OCI-LY7 (cell line): ENCODE results near the gene NTHL1. TPM values are rescaled to one million over a fixed set of nuclear protein-coding genes. Genes with fewer than 3 reads are reported as not detected.

Source experiments
- BruUV-seq: library from RNA; stranded (reverse); fragments of 400-500 nt; replicated peaks from 2 replicates; lab custom pipeline; 2021; lab: Mats Ljungman, UMichigan
- CTCF ChIA-PET: fragments of 300-600 bp; sonication (Branson Sonifier 250); formaldehyde crosslinking; loops from one replicate; lab custom pipeline; 2022; ENCODE audit warnings: antibody characterized with exemption; ENCODE audit not compliant: unreplicated experiment; lab: Charles Lee
- POLR2A ChIA-PET: fragments of 300-600 bp; sonication (Branson Sonifier 250); formaldehyde crosslinking; loops from one replicate; lab custom pipeline; 2022; ENCODE audit warnings: antibody characterized with exemption; lab: Charles Lee
- DNase-seq: peaks from one replicate; pipeline ENCODE4 v3.0.0-alpha.2; 2015; ENCODE audit warnings: low spot score
- H2AFZ ChIP-seq: fragments of 200-600 bp; sonication (generic), shearing (Covaris generic); 2 replicates; pipeline ENCODE4 v1.6.1; 2014; ENCODE audit warnings: mild to moderate bottlenecking, antibody characterized with exemption, low read length, moderate library complexity
- H3K27ac ChIP-seq: fragments of 200-600 bp; sonication (generic); 2 replicates; pipeline ENCODE4 v1.5.1; 2014; ENCODE audit warnings: mixed run types, low read depth, mild to moderate bottlenecking, moderate library complexity, low read length, inconsistent platforms; ENCODE audit not compliant: poor library complexity, severe bottlenecking
- H3K36me3 ChIP-seq: fragments of 200-600 bp; sonication (generic); 2 replicates; pipeline ENCODE4 v1.6.1; 2014; ENCODE audit warnings: mild to moderate bottlenecking, antibody characterized with exemption, low read length, moderate library complexity, mixed read lengths; ENCODE audit not compliant: insufficient read depth
- H3K4me1 ChIP-seq: fragments of 200-600 bp; sonication (generic); 2 replicates; pipeline ENCODE4 v1.5.1; 2014; ENCODE audit warnings: mild to moderate bottlenecking, low read length; ENCODE audit not compliant: insufficient read depth, poor library complexity, severe bottlenecking
- H3K4me2 ChIP-seq: fragments of 200-600 bp; sonication (generic); 2 replicates; pipeline ENCODE4 v1.6.1; 2014; ENCODE audit warnings: mild to moderate bottlenecking, low read length
- H3K4me3 ChIP-seq: fragments of 200-600 bp; sonication (generic); 2 replicates; pipeline ENCODE4 v1.5.1; 2014; ENCODE audit warnings: mild to moderate bottlenecking, low read depth, low read length; ENCODE audit not compliant: poor library complexity, severe bottlenecking
- H3K79me2 ChIP-seq: fragments of 200-600 bp; sonication (generic); 2 replicates; pipeline ENCODE4 v1.6.1; 2016; ENCODE audit warnings: low read depth, mild to moderate bottlenecking, low read length, moderate library complexity, mixed read lengths; ENCODE audit not compliant: insufficient read depth
- H3K9me2 ChIP-seq: fragments of 200-600 bp; sonication (generic); 2 replicates; pipeline ENCODE4 v1.6.1; 2016; ENCODE audit warnings: mild to moderate bottlenecking, low read length, mixed read lengths; ENCODE audit not compliant: insufficient read depth
- H3K9me3 ChIP-seq: fragments of 200-600 bp; sonication (generic); 2 replicates; pipeline ENCODE4 v1.6.1; 2014; ENCODE audit warnings: mild to moderate bottlenecking, mixed run types, low read length, mixed read lengths
- H4K20me1 ChIP-seq: fragments of 200-600 bp; sonication (generic); 2 replicates; pipeline ENCODE4 v1.6.1; 2014; ENCODE audit warnings: mild to moderate bottlenecking, antibody characterized with exemption, low read length, moderate library complexity, mixed read lengths; ENCODE audit not compliant: insufficient read depth
- EZH2phosphoT487 ChIP-seq: fragments of 200-600 bp; sonication (generic); IDR thresholded peaks from 2 replicates; pipeline ENCODE4 v1.6.1; 2018; ENCODE audit warnings: low read depth, borderline replicate concordance, mild to moderate bottlenecking, mixed run types, antibody characterized with exemption, low read length, moderate library complexity, mixed read lengths
- intact Hi-C: fragments of 100-400 bp; cut with micrococcal nuclease; formaldehyde crosslinking; loops from one replicate; pipeline ENCODE4 v1.10.0; 2022; ENCODE audit not compliant: unreplicated experiment
- total RNA-seq, 2 experiments: library from RNA; depleted of rRNA in 1 of 2; stranded (reverse); fragments of >200 nt in 1 of 2; shearing (Covaris generic) in 1 of 2; gene quantifications; 2 replicates each; pipeline ENCODE4 v1.2.3, GENCODE V29; 2014 to 2022
- TF ChIP-seq, protein P1 (sequence below): fragments of 200-600 bp; sonication (generic); conservative IDR thresholded peaks from 2 replicates; pipeline ENCODE4 v1.5.1; 2014; ENCODE audit warnings: mild to moderate bottlenecking, antibody characterized with exemption, low read length, moderate library complexity, mixed read lengths

The NTHL1 gene
- total RNA-seq, 2 experiments from 2014 or later = 51.5 to 56.2 TPM

DNA sequence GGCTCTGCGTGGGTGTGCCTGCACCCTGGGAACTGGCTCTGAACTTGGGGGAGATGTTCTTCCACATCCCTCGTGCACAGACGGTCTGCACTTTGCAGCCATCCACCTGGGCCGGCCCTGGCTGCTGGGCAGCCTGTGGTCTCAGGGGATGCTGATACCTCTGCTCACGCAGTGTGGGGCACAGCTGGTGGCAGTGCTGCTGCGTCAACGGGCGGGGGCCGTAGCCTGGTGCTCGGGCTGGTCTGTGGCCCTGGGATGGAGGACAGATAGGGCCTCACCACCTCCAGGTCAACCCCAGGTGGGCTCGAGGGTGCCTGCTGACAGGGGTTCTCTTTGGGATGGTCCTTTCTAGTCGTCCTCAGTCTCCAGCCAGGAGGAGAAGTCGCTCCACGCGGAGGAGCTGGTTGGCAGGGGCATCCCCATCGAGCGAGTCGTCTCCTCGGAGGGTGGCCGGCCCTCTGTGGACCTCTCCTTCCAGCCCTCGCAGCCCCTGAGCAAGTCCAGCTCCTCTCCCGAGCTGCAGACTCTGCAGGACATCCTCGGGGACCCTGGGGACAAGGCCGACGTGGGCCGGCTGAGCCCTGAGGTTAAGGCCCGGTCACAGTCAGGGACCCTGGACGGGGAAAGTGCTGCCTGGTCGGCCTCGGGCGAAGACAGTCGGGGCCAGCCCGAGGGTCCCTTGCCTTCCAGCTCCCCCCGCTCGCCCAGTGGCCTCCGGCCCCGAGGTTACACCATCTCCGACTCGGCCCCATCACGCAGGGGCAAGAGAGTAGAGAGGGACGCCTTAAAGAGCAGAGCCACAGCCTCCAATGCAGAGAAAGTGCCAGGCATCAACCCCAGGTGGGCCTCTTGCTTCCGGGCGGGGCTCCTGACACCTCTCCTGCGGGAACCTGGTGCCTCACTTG lies 36.5 kb upstream of the NTHL1 start:
- BruUV-seq = no TSS peak
- no peak for DNase-seq
- peaks cover 6% of the 10 kb centered on the region for H3K4me1 ChIP-seq
- H2AFZ ChIP-seq = no peak overlapping the region
- no peak overlapping the region for H3K4me2 ChIP-seq
- H3K27ac ChIP-seq = no peak overlapping the region
- H3K36me3 ChIP-seq = peaks cover 43% of the 10 kb centered on the region; the same call in 1 of the 2 replicates
- no peak overlapping the region for H3K4me3 ChIP-seq
- H3K9me2 ChIP-seq = no peaks in the 10 kb centered on the region
- no peaks in the 10 kb centered on the region for H3K9me3 ChIP-seq
- TF ChIP-seq EZH2phosphoT487 = no peak
- POLR2A ChIA-PET = no interaction called here
- H4K20me1 ChIP-seq = no peaks in the 10 kb centered on the region
- CTCF ChIA-PET = no interaction called here
- no peaks in the 10 kb centered on the region for H3K79me2 ChIP-seq
- intact Hi-C loops = no loop called here

DNA sequence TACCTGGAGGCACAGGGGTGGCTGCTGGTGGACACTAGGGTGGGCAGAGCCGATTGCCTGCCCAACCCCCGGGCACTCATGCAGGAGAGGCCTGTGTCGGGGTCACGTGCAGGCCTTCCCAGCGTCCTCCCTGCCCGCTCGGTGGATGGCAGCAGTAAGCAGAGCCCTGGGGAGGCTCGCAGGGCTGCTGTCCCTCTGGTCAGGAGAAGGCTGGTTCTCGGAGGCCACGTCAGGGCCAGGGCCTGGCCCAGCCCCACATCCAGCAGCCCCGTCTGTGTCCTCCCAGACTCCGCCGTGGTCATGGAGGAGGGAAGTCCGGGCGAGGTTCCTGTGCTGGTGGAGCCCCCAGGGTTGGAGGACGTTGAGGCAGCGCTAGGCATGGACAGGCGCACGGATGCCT lies 35.8 kb upstream of the NTHL1 start:
- Histone ChIP-seq H4K20me1 (no peaks in the 10 kb centered on the region), H3K36me3 (peaks cover 37% of the 10 kb centered on the region; the same call in 1 of the 2 replicates), H3K9me2 (no peaks in the 10 kb centered on the region), H3K79me2 (no peaks in the 10 kb centered on the region), H3K4me1 (peaks cover 6% of the 10 kb centered on the region), H2AFZ (no peak overlapping the region), H3K27ac (no peak overlapping the region), H3K9me3 (no peaks in the 10 kb centered on the region), H3K4me3 (no peak overlapping the region), H3K4me2 (no peak overlapping the region)
- no peak for DNase-seq
- BruUV-seq = no TSS peak
- ChIA-PET POLR2A (no interaction called here), CTCF (no interaction called here)
- intact Hi-C loops = no loop called here
- TF ChIP-seq EZH2phosphoT487 = no peak
- TF ChIP-seq, protein P1, sequence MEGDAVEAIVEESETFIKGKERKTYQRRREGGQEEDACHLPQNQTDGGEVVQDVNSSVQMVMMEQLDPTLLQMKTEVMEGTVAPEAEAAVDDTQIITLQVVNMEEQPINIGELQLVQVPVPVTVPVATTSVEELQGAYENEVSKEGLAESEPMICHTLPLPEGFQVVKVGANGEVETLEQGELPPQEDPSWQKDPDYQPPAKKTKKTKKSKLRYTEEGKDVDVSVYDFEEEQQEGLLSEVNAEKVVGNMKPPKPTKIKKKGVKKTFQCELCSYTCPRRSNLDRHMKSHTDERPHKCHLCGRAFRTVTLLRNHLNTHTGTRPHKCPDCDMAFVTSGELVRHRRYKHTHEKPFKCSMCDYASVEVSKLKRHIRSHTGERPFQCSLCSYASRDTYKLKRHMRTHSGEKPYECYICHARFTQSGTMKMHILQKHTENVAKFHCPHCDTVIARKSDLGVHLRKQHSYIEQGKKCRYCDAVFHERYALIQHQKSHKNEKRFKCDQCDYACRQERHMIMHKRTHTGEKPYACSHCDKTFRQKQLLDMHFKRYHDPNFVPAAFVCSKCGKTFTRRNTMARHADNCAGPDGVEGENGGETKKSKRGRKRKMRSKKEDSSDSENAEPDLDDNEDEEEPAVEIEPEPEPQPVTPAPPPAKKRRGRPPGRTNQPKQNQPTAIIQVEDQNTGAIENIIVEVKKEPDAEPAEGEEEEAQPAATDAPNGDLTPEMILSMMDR = no peak

DNA sequence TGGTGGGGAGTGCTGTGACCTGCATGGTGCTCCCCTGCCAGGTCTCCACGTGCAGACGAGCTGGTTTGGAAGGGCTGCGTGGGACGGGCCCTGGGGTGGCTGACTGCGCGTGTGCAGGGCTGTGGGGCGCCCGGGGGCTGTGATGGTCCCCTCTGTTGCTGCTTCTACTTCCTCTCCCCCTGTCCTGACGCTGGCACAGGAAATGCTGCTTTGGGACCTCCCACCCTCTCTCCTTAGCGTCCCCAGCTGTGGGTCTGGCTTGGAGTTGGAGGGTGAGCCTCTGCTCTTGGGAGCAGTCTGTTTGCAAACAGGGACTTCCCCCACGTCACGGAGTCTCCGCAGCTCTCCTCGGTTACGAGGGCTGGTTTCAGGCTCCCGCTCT lies 35.3 kb upstream of the NTHL1 start:
- Histone ChIP-seq H3K4me1 (peaks cover 6% of the 10 kb centered on the region), H3K79me2 (no peaks in the 10 kb centered on the region), H3K36me3 (peaks cover 32% of the 10 kb centered on the region; the same call in 1 of the 2 replicates), H4K20me1 (no peaks in the 10 kb centered on the region), H3K4me2 (no peak overlapping the region), H3K9me3 (no peaks in the 10 kb centered on the region), H2AFZ (no peak overlapping the region), H3K9me2 (no peaks in the 10 kb centered on the region), H3K4me3 (no peak overlapping the region), H3K27ac (no peak overlapping the region)
- DNase-seq = no peak
- CTCF ChIA-PET = no interaction called here
- no TSS peak for BruUV-seq
- intact Hi-C loops = no loop called here
- TF ChIP-seq, protein P1 = no peak
- TF ChIP-seq EZH2phosphoT487 = no peak
- POLR2A ChIA-PET = no interaction called here
